Stimulated activated CD4-positive, alpha-beta T cell treated with anti-CD3 and anti-CD28 coated beads, Interleukin-12 subunit alpha, Interleukin-12 subunit beta, amount 100 ng/mL, for 24 hours (primary cell): Measurements from ENCODE around the gene ARAP1.

Experiments used
- DNase-seq, 2 experiments: peaks; one replicate each; pipeline ENCODE4 v3.0.0-alpha.2; 2020; ENCODE audit warnings: low read depth in 2 of 2

The ARAP1 gene

DNA sequence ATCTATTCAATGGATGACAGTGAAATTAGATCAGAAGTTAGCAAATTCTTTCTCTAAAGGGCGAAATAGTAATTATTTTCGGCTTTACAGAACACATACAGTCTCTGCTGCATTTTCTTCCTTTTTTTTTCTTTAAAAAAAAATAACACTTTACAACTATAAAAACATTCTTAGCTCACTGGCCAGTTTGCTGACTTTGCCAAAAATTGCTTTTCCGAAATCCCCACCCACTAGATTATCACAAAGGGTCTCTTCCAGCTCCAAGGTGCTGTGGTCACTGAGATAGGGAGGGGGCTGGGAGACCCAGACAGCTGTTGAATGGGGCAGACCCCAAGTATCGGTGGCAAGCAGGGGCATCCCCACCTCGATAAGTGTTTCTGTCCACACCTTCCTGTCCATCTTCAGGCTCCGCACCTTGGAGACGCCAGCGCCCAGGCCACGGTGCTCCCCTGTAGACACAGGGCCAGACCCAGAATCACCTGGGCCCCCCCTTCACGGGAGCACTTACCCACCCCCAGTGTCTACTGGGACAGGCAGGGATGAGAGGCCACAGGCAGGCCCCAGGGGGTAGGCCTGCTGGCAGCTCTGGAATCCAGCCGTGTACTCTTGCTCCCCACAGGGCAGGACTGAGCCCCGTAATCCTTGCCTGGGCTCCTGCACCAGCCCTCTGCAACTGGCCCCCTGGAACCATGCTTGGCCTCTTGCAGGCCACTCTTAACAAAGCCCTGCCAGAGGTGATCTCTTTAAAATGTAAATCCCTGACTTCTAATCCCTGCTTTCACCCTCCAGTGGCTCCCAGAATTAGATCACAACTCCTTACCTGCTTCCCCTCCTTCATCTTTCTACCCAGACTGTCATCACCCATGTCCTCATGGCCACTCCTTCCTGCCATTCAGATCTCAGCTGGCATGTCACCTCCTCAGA lies 46.5 kb downstream of the ARAP1 start:
- no peak for DNase-seq

DNA sequence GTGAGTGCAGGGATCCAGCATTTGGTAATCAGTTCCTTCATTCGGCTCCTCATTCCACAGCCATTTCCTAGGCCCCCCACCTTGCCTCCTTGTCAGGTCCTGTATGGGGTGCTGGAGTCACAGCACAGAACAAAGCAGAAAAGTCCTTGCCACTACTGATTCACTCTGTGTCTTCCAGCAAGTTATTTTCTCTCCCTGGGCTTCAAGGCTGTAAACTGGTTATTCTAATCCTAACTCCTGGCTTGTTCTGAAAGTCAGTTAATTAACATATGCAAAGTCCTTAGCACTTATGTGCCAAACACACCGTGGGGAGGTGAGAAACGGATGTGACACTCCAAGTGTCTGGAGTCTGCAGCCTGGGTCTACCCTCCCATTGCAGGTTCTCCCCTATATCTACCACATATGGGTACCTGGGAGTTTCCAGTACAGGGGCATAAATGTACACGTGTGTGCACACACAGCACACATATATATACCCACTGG lies 47.4 kb downstream of the ARAP1 start:
- DNase-seq: no peak

GRCh38 chr11:72704028-72704782 lies 48.0 kb downstream of the ARAP1 start:
- DNase-seq: no peak

GRCh38 chr11:72703267-72704008 lies 48.8 kb downstream of the ARAP1 start:
- no peak for DNase-seq

- DNase-seq: no peak
Observed at GRCh38 chr11:72702577-72703241, 49.5 kb downstream of the ARAP1 start.

- no peak for DNase-seq
Observed at GRCh38 chr11:72702096-72702495, 50.1 kb downstream of the ARAP1 start.

- no peak for DNase-seq
Observed at GRCh38 chr11:72701466-72701865, 50.7 kb downstream of the ARAP1 start.

DNA sequence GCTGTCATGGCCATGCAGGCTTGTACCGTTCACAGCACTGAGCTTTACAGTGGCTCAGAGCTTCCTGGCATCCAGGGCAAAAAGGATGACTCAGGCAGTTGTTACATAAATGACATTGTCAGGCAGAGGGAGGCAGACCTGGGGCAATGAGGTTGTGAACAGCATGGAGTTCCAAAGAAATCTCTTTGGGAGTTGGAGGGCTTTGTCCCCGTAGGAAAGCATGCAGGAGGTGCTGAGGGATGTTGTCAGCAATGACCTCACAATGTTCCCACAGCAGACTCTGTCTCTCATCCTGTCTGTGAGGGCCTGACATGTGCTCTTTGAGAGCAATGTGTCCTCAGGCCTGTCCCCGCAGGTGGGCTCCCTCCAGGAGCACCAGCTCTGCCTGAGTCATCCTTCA lies 52.1 kb downstream of the ARAP1 start:
- no peak for DNase-seq

GRCh38 chr11:72697814-72698213 lies 54.4 kb downstream of the ARAP1 start:
- no peak for DNase-seq

DNA sequence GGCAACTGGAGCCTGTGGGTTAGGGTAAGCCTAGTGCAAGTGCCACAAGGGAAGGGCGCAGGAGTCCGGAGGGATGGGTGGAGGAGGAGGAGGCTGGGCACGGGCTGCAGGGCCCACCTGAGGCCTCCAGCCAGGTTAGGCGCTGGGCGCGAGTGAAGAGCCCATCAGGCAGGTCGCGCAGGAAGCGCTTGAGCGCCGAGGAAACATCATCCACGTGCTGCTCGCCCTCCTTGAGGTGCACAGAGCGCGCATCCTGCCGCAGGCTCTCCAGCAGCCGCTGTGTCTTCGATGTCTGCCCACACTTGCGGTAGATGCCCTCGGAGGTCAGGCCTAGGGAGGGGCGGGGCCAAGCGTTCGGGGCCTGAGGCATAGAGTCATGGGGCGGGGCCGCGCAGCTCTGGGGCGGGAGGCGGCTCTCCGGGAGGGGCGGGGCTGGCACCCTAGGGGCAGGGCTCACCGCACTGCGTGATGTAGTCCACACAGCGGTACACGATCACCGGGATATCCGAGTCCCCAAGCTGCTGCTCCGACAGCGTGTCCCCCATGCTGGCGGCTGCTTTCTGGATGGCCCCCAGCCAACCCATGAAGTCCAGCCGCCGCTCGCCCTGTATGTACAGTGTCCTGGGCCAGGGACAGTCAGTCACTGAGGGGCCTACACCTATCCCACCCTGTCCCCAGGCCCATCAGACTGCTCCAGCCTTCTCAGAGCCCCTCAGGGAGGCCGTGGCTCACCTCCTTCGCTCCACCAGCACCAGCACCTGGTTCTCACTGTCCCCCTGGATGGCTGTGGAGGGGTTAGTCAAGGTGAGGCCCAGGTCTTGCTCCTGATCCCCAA lies 55.1 kb downstream of the ARAP1 start:
- DNase-seq: no peak

DNA sequence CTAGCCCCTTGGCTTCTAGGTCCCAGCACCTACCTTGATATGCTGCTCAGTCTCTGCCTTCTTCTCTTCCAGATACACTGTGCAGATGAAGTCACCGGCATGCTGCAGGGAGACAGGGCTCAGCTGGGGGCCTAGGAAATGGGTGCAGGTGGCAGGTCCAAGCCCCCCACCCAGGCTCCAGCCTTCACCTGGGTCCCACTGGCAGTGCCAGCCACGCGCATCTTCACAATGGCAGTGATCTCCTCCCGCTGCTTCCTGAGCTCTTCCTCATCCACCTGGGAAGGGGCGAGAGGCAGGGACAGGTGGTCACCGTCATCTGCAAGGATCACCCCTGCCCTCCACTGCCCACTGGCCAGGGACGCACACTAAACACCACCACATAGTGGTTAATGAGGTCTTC lies 56.9 kb downstream of the ARAP1 start:
- DNase-seq: no peak

- DNase-seq: no peak
Observed at GRCh38 chr11:72693271-72693968, 58.8 kb downstream of the ARAP1 start.

GRCh38 chr11:72692498-72693237 lies 59.5 kb downstream of the ARAP1 start:
- DNase-seq: no peak

DNA sequence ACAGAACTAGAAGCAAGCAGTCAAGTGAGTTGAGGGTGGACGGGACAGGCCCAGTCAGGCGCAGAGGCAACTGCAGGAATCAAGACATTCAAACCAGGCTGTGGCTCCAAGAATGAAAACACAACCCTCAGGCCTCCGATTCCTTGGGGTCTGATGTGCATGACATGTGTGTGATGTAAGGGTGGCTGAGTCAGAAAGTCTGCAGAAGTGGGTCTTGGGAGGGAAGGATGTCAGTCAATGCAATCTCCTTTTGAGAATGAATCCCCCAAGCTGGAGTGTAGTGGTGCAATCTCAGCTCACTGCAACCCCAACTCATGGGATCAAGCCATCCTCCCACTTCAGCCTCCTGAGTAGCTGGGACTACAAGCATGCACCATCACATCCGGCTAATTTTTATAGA lies 62.0 kb downstream of the ARAP1 start:
- DNase-seq: no peak

DNA sequence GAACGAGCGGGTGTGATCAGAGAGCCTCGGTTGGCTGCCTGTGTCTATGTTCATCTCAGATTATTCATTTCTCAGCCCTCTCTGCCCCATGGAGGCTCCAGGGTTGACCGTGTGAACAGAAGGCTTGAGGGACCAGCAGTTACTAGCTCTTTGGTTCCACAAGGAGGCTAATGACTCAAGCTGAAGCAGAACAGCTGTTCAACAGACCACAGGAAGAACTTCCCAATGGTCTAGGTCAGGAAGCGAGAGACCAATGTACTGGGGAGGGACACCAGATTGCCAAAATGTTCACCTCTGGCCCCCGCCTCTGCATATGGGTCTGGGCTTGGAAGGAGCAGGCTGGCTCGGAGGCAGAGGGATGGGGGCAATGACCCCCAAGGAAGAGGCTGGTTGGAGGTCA lies 63.3 kb downstream of the ARAP1 start:
- no peak for DNase-seq

- DNase-seq: no peak
Observed at GRCh38 chr11:72688486-72688885, 63.7 kb downstream of the ARAP1 start.

DNA sequence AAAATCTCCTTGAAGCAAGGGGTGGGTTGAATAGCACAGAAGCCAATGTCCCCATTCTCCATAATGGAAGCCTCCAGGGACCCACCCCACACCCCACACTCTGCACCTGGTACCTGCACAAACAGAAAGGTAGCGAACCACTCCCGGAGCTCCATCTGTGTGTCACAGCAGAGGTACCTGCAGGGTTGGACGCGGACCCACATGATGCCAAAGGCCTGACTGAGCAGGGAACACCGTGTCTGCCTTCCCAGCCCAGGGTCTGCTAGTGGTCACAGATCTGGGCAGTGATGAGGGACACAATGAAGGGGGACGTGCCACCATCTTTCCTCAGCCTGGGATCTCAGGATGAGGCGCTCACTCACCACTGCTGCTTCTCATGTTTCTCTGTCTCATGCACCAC lies 64.9 kb downstream of the ARAP1 start:
- DNase-seq: no peak

DNA sequence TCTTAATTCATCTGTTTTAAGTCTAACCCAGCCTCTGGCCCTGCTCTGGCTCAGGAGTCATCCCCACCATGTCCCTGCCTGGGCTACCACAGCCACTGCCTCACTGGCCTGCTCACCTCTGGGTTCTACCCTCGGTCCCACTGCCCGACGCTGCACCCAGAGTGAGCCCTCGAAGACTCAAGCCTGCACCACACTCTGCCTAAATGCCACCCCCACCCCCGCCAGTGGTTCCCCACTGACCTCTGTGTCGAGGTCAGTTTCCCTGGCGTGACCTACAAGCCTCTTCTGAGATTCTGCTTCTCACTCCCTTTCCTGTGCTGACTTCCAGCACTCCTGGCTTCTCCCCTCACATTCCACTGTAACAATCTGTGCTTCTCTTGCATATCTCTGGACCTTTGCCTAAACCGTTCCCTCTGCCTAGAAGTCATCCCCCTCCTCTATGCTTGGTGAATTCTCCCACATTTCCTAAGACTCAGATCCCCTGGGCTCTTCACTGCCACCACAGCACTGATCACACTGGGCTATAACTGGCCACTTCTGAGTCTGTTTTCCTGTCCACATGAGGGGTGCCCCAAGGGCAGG lies 65.5 kb downstream of the ARAP1 start:
- no peak for DNase-seq
